ENCODE measurements around the gene TRMT1. TPM values are rescaled to one million over a fixed set of nuclear protein-coding genes. Genes with fewer than 3 reads are reported as not detected.

TRMT1 gene
- total RNA-seq, 4 donors from 2014 or later, result 35.1 to 46.2 (median 40.6) TPM

GRCh38 chr19:13089139-13089856 lies 27.2 kb downstream of the TRMT1 start:
- Histone ChIP-seq H3K27me3 (no peaks in the 10 kb centered on the region), H3K4me3 (no peak overlapping the region), H3K27ac (peak overlapping the region; percentile 51), H3K36me3 (peaks cover 38% of the 10 kb centered on the region), H3K4me1 (peaks cover 59% of the 10 kb centered on the region), H3K9me3 (no peaks in the 10 kb centered on the region)
- WGBS, result 88% methylated on average over 1 of the region's 5 CpGs
- DNase-seq (ENCODE audit: low spot score in 2 of 2), result no peak
- no peak for TF ChIP-seq POLR2AphosphoS5 (IDR thresholded peaks at IDR 0.05)
- TF ChIP-seq EP300 (IDR thresholded peaks at IDR 0.05), result no peak
- TF ChIP-seq CTCF (IDR thresholded peaks at IDR 0.05), result peak; percentile 7 to 42

GRCh38 chr19:13087795-13088537 lies 28.6 kb downstream of the TRMT1 start:
- no peak for DNase-seq (ENCODE audit: low spot score in 2 of 2)
- Histone ChIP-seq H3K4me3 (no peak overlapping the region), H3K4me1 (peaks cover 45% of the 10 kb centered on the region), H3K36me3 (peaks cover 51% of the 10 kb centered on the region), H3K9me3 (no peaks in the 10 kb centered on the region), H3K27me3 (no peaks in the 10 kb centered on the region), H3K27ac (no peak overlapping the region)
- no peak for TF ChIP-seq POLR2A (IDR thresholded peaks at IDR 0.05)
- no peak for TF ChIP-seq EP300 (IDR thresholded peaks at IDR 0.05)
- no peak for TF ChIP-seq CTCF (IDR thresholded peaks at IDR 0.05)
- no peak for TF ChIP-seq POLR2AphosphoS5 (IDR thresholded peaks at IDR 0.05)
- 88% methylated on average over 37 of the region's 37 CpGs for WGBS

GRCh38 chr19:13087295-13087694 lies 29.2 kb downstream of the TRMT1 start:
- Histone ChIP-seq H3K36me3 (peaks cover 58% of the 10 kb centered on the region), H3K4me1 (peaks cover 42% of the 10 kb centered on the region), H3K9me3 (no peaks in the 10 kb centered on the region), H3K4me3 (no peak overlapping the region), H3K27ac (peak overlapping the region; percentile 20), H3K27me3 (no peaks in the 10 kb centered on the region)
- no peak for TF ChIP-seq POLR2AphosphoS5 (IDR thresholded peaks at IDR 0.05)
- WGBS, result 71% methylated on average over 12 of the region's 12 CpGs
- DNase-seq (ENCODE audit: low spot score in 2 of 2), result no peak

- no peaks in the 10 kb centered on the region for H3K27me3 ChIP-seq
- H3K9me3 ChIP-seq, result no peaks in the 10 kb centered on the region
- WGBS, result 70% methylated on average over 2 of the region's 2 CpGs
- peaks cover 67% of the 10 kb centered on the region for H3K36me3 ChIP-seq
- peaks cover 40% of the 10 kb centered on the region for H3K4me1 ChIP-seq
- no peak for DNase-seq (ENCODE audit: low spot score in 2 of 2)
- H3K4me3 ChIP-seq, result no peak overlapping the region
- no peak overlapping the region for H3K27ac ChIP-seq
- TF ChIP-seq EP300 (IDR thresholded peaks at IDR 0.05) (no peak), CTCF (IDR thresholded peaks at IDR 0.05) (no peak), POLR2A (IDR thresholded peaks at IDR 0.05) (no peak), POLR2AphosphoS5 (IDR thresholded peaks at IDR 0.05) (no peak)
Measured at GRCh38 chr19:13086341-13086740, 30.2 kb downstream of the TRMT1 start.

GRCh38 chr19:13085666-13086065 lies 30.9 kb downstream of the TRMT1 start:
- WGBS, result 40% methylated on average over 7 of the region's 7 CpGs
- Histone ChIP-seq H3K36me3 (peaks cover 70% of the 10 kb centered on the region), H3K27ac (peak overlapping the region; percentile 21)

More at GRCh38 chr19:13085666-13086065, 30.9 kb downstream of the TRMT1 start:
- Histone ChIP-seq H3K4me1 (peaks cover 36% of the 10 kb centered on the region), H3K27me3 (no peaks in the 10 kb centered on the region), H3K9me3 (no peaks in the 10 kb centered on the region), H3K4me3 (no peak overlapping the region)
- TF ChIP-seq CTCF (IDR thresholded peaks at IDR 0.05) (no peak), EP300 (IDR thresholded peaks at IDR 0.05) (no peak), POLR2A (IDR thresholded peaks at IDR 0.05) (no peak), POLR2AphosphoS5 (IDR thresholded peaks at IDR 0.05) (no peak)
- no peak for DNase-seq (ENCODE audit: low spot score in 2 of 2)
